ENCODE measurements around the gene SYT15.
"Not testable (repeated sequence)": the region's sequence is repeated elsewhere in the genome, so short reads cannot be mapped to it uniquely, and the experiment has no call there.

DNA sequence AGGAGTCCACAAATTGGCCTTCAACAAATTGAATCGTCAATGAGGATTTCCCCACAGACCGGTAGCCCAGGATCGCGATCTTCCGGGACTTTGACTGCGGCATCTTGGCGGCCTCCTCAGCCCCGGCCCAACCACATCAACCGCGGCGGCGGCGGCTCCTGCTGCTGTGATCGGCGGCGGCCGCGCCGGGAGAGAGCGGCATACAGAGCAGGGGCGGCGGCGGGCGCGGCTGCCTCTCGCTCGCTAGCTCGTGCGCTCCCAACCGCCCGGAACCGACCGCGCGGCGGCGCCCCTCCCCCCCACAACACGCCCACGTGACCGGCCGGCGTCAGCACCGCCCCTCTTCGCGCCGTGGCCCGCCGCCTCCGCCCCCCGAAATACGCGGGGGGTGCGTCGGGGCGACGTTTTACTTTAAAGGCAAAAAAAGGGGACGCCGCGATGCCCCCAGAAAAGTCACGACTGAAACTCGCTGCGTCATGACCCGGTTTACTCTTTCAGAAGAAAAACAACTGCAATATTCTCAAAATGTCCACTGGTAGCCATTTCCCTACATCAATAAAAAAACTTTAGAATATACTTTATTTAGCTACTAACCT is 56.5 kb downstream of the SYT15 start:
- TF ChIP-seq, protein P1, sequence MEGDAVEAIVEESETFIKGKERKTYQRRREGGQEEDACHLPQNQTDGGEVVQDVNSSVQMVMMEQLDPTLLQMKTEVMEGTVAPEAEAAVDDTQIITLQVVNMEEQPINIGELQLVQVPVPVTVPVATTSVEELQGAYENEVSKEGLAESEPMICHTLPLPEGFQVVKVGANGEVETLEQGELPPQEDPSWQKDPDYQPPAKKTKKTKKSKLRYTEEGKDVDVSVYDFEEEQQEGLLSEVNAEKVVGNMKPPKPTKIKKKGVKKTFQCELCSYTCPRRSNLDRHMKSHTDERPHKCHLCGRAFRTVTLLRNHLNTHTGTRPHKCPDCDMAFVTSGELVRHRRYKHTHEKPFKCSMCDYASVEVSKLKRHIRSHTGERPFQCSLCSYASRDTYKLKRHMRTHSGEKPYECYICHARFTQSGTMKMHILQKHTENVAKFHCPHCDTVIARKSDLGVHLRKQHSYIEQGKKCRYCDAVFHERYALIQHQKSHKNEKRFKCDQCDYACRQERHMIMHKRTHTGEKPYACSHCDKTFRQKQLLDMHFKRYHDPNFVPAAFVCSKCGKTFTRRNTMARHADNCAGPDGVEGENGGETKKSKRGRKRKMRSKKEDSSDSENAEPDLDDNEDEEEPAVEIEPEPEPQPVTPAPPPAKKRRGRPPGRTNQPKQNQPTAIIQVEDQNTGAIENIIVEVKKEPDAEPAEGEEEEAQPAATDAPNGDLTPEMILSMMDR (IDR thresholded peaks at IDR 0.05 in 2 of 3, conservative IDR thresholded peaks at IDR 0.05 in 1 of 3; ENCODE audit: control insufficient read depth in 2 of 3, extremely low read depth in 1 of 3, insufficient read depth in 1 of 3, low read depth in 3 of 3, low read length in 3 of 3) = not testable (repeated sequence)
- TF ChIP-seq FOXM1 (IDR thresholded peaks at IDR 0.05; ENCODE audit: low read depth, low read length); EP300 (IDR thresholded peaks at IDR 0.05; ENCODE audit: borderline replicate concordance in 1 of 2, control insufficient read depth in 1 of 2, low read depth in 2 of 2, low read length in 2 of 2); BMI1 (IDR thresholded peaks at IDR 0.05; ENCODE audit: borderline replicate concordance); HCFC1 (IDR thresholded peaks at IDR 0.05; ENCODE audit: low read length); SMAD1 (IDR thresholded peaks at IDR 0.05; ENCODE audit: low read depth, partially characterized antibody); ASH2L (IDR thresholded peaks at IDR 0.05; ENCODE audit: borderline replicate concordance, low read depth); SREBF1 (IDR thresholded peaks at IDR 0.05; ENCODE audit: low read length); POLR2A (IDR thresholded peaks at IDR 0.05; ENCODE audit: low read depth, low read length); POLR2AphosphoS5 (IDR thresholded peaks at IDR 0.05; ENCODE audit: low read length): not testable (repeated sequence)
